GM12878 (cell line): ENCODE results near the gene HERPUD2. TPM values are rescaled to one million over a fixed set of nuclear protein-coding genes. Genes with fewer than 3 reads are reported as not detected.
A peak's percentile ranks its signal among the peaks of the same experiment; 100 is the strongest.
"Not testable (repeated sequence)": the region's sequence is repeated elsewhere in the genome, so short reads cannot be mapped to it uniquely, and the experiment has no call there.

Experiments
- ATAC-seq: fragments of 200-7000 bp; cut with Tn5 transposase; 3 replicates; pipeline ENCODE4 v1.9.1; 2020; ENCODE audit warnings: mild to moderate bottlenecking, moderate library complexity
- BruUV-seq: library from RNA; stranded (reverse); fragments of 400-500 nt; replicated peaks from 2 replicates; lab custom pipeline; 2021; lab: Mats Ljungman, UMichigan
- CTCF ChIA-PET: fragments of 300-600 bp; sonication (Branson Sonifier 250); formaldehyde crosslinking; extraction: SDS; loops from one replicate; lab custom pipeline; 2021; ENCODE audit warnings: inconsistent platforms; lab: Yijun Ruan, JAX
- POLR2A ChIA-PET: fragments of 350-600 bp; formaldehyde crosslinking; extraction: SDS; loops from one replicate; lab custom pipeline; 2021; ENCODE audit warnings: inconsistent platforms; lab: Charles Lee
- RAD21 ChIA-PET: fragments of 300-600 bp; sonication (Branson Sonifier 250); formaldehyde crosslinking; loops from one replicate; lab custom pipeline; 2023; ENCODE audit warnings: antibody characterized with exemption; ENCODE audit not compliant: unreplicated experiment; lab: Charles Lee
- SMC1A ChIA-PET: fragments of 300-600 bp; sonication (Branson Sonifier 250); formaldehyde crosslinking; loops from one replicate; lab custom pipeline; 2023; ENCODE audit not compliant: unreplicated experiment, uncharacterized antibody; lab: Charles Lee
- DNase-seq: peaks from one replicate; pipeline ENCODE4 v3.0.0-alpha.2; 2011; ENCODE audit warnings: low read depth, low spot score
- FAIRE-seq: peaks from 3 replicates; lab custom pipeline; 2011; peaks lifted over from hg19 to GRCh38; lab: Jason Lieb, UNC
- H2AFZ ChIP-seq: 2 replicates; pipeline ENCODE4 v1.6.0; 2011; ENCODE audit warnings: low read depth, low read length, control low read depth; ENCODE audit not compliant: control insufficient read depth
- H3K27ac ChIP-seq: 2 replicates; pipeline ENCODE4 v1.5.1; 2011; ENCODE audit warnings: control low read depth; ENCODE audit not compliant: control insufficient read depth, insufficient read depth
- H3K27me3 ChIP-seq, 2 experiments: replicated peaks in 1 of 2; 2 replicates each; pipeline versions ENCODE4 v1.6.0 to v1.6.1; 2011; ENCODE audit warnings: low read length in 1 of 2; ENCODE audit not compliant: control insufficient read depth in 2 of 2, insufficient read depth in 2 of 2
- H3K36me3 ChIP-seq, 2 experiments: 2 replicates each; pipeline ENCODE4 v1.5.1; 2011; ENCODE audit warnings: low read length in 1 of 2; ENCODE audit not compliant: control insufficient read depth in 2 of 2, insufficient read depth in 2 of 2
- H3K4me1 ChIP-seq: 2 replicates; pipeline ENCODE4 v1.6.1; 2011; ENCODE audit warnings: mild to moderate bottlenecking, low read length, moderate library complexity, mixed read lengths; ENCODE audit not compliant: control insufficient read depth, insufficient read depth
- H3K4me2 ChIP-seq: 2 replicates; pipeline ENCODE4 v1.6.0; 2011; ENCODE audit warnings: control low read depth; ENCODE audit not compliant: control insufficient read depth, insufficient read depth
- H3K4me3 ChIP-seq: fragments of 200-600 bp; sonication (generic); 2 replicates; pipeline ENCODE4 v1.5.1; 2016
- H3K79me2 ChIP-seq: 2 replicates; pipeline ENCODE4 v1.6.0; 2011; ENCODE audit warnings: low read length; ENCODE audit not compliant: control insufficient read depth, insufficient read depth
- H3K9ac ChIP-seq: 2 replicates; pipeline ENCODE4 v1.8.0; 2011; ENCODE audit warnings: low read length, control low read depth, mixed read lengths; ENCODE audit not compliant: control insufficient read depth, insufficient read depth
- H3K9me3 ChIP-seq: replicated peaks from 3 replicates; pipeline ENCODE4 v1.5.1; 2011; ENCODE audit warnings: mild to moderate bottlenecking, low read length; ENCODE audit not compliant: control insufficient read depth, insufficient read depth
- H4K20me1 ChIP-seq: 2 replicates; pipeline ENCODE4 v1.6.0; 2011; ENCODE audit not compliant: control insufficient read depth, insufficient read depth
- IKZF1 ChIP-seq: fragments of 450-650 bp; conservative IDR thresholded peaks from 2 replicates; pipeline ENCODE4 v1.6.1; 2017; ENCODE audit warnings: antibody characterized with exemption, mild to moderate bottlenecking
- IKZF2 ChIP-seq, 2 experiments: fragments of 450-650 bp; IDR thresholded peaks; 2 replicates each; pipeline ENCODE4 v1.6.1; 2017; ENCODE audit warnings: mild to moderate bottlenecking in 2 of 2, moderate library complexity in 2 of 2
- ZNF384 ChIP-seq: IDR thresholded peaks from 2 replicates; pipeline ENCODE4 v1.6.1; 2012; ENCODE audit warnings: low read depth, mild to moderate bottlenecking, low read length, improper control_type of control experiment, borderline replicate concordance
- WGBS: methylation state at CpG from one replicate; pipeline ENCODE4 v1.1.6; 2016; ENCODE audit warnings: low lambda C conversion rate; ENCODE audit not compliant: insufficient replicate concordance, insufficient coverage; ENCODE audit errors: missing lambda C conversion rate; 5-methylcytosine and 5-hydroxymethylcytosine counted together
- in situ Hi-C: fragments of 300-500 bp; cut with MboI; formaldehyde crosslinking; loops from 9 replicates; pipeline ENCODE4 v1.14.3; 2018; ENCODE audit warnings: mixed read lengths
- intact Hi-C: fragments of 100-400 bp; cut with micrococcal nuclease; formaldehyde crosslinking; loops from one replicate; pipeline ENCODE4 v1.14.2; 2022; ENCODE audit not compliant: unreplicated experiment
- polyA plus RNA-seq, 11 experiments: library from polyadenylated mRNA; depleted of rRNA in 4 of 11; unstranded in 6 of 11; stranded (reverse) in 5 of 11; fragments of >200 nt; fragmentation: Nextera tagmentation in 4 of 11; fragmentation: Illumina TruSeq in 1 of 11; extraction: Ambion mirVana in 4 of 11; extraction: Trizol in 1 of 11; gene quantifications; 1 replicate in 1 of 11; 2 replicates in 10 of 11; pipeline versions ENCODE4 v1.2.1 to v1.2.3, GENCODE V29; 2011 to 2016; ENCODE audit warnings: inconsistent platforms in 2 of 11, missing spikeins in 2 of 11, low read depth in 1 of 11
- total RNA-seq, 4 experiments: library from RNA; depleted of rRNA in 3 of 4; stranded (reverse); fragments of >200 nt in 3 of 4; fragmentation: Illumina TruSeq in 1 of 4; extraction: Trizol in 1 of 4; gene quantifications; 2 replicates each; pipeline versions ENCODE4 v1.2.1 to v1.2.3, GENCODE V29; 2013 to 2021
- TF ChIP-seq, protein P1 (sequence below): fragments of 450-650 bp; IDR thresholded peaks from 2 replicates; pipeline ENCODE4 v1.6.1; 2017; ENCODE audit warnings: mild to moderate bottlenecking
- TF ChIP-seq, protein P2 (sequence below): fragments of 450-650 bp; IDR thresholded peaks from 2 replicates; pipeline ENCODE4 v1.6.1; 2016; ENCODE audit warnings: mild to moderate bottlenecking

The HERPUD2 gene
- total and polyA plus RNA-seq, 10 of the 15 experiments (the other 5 are each of a cell fraction or from before 2014, with no cell fraction given) = 4.7 to 69.6 (median 13.9) TPM

DNA sequence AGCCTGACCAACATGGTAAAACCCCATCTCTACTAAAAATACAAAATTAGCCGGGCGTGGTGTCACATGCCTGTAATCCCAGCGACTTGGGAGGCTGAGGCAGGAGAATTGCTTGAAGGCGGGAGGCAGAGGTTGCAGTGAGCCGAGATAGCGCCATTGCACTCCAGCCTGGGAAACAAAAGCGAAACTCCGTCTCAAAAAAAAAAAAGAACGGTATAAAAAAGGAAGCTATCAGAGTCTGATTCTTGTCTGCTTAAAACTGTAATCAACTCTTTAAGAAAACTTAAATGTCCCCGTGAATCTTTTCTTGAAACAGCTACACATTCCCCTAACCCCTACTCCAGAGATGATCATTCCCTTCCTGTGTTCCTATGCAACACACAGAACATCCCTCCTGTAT lies 4.3 kb downstream of the HERPUD2 start:
- ATAC-seq, in situ Hi-C loops, DNase-seq, H3K9me3 ChIP-seq, BruUV-seq, H3K27me3 ChIP-seq, H2AFZ ChIP-seq, FAIRE-seq, H3K36me3 ChIP-seq, H3K4me1 ChIP-seq, H4K20me1 ChIP-seq: not testable (repeated sequence)
- 4% methylated on average over 10 of the region's 10 CpGs for WGBS
- Histone ChIP-seq H3K4me2 (peak overlapping the region; percentile 96), H3K4me3 (peak overlapping the region; percentile 64), H3K79me2 (peaks cover 78% of the 10 kb centered on the region), H3K27ac (peak overlapping the region; percentile 73; the same call in 1 of the 2 replicates), H3K9ac (peak overlapping the region; percentile 44)
- POLR2A ChIA-PET = interaction anchor here (0.7 to 3.9 kb wide), 9 partner anchors 9 to 216 kb away, joined by 3 to 12 read pairs (median 4); partner anchors contain the start of gene SEPTIN7
- SMC1A ChIA-PET = interaction anchor here (0.6 to 14.9 kb wide), 7 partner anchors 9 to 44 kb away, joined by 3 to 157 read pairs (median 3); no protein-coding TSS in a partner anchor
- CTCF ChIA-PET = interaction anchor here (1.2 to 2.8 kb wide), 3 partner anchors 19 to 113 kb away, joined by 4 to 9 read pairs (median 6); no protein-coding TSS in a partner anchor
- TF ChIP-seq IKZF2 (IDR thresholded peaks at IDR 0.05) = peak in 1 of 2 experiments; percentile 40; a peak in 2 of 4 replicates
- TF ChIP-seq, protein P1, sequence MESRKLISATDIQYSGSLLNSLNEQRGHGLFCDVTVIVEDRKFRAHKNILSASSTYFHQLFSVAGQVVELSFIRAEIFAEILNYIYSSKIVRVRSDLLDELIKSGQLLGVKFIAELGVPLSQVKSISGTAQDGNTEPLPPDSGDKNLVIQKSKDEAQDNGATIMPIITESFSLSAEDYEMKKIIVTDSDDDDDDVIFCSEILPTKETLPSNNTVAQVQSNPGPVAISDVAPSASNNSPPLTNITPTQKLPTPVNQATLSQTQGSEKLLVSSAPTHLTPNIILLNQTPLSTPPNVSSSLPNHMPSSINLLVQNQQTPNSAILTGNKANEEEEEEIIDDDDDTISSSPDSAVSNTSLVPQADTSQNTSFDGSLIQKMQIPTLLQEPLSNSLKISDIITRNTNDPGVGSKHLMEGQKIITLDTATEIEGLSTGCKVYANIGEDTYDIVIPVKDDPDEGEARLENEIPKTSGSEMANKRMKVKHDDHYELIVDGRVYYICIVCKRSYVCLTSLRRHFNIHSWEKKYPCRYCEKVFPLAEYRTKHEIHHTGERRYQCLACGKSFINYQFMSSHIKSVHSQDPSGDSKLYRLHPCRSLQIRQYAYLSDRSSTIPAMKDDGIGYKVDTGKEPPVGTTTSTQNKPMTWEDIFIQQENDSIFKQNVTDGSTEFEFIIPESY = peak; percentile 14; the same call in 1 of the 2 replicates
- peak; percentile 29; the same call in 1 of the 2 replicates for TF ChIP-seq IKZF1
- TF ChIP-seq ZNF384 = peak; percentile 9; the same call in 1 of the 2 replicates
- TF ChIP-seq, protein P2, sequence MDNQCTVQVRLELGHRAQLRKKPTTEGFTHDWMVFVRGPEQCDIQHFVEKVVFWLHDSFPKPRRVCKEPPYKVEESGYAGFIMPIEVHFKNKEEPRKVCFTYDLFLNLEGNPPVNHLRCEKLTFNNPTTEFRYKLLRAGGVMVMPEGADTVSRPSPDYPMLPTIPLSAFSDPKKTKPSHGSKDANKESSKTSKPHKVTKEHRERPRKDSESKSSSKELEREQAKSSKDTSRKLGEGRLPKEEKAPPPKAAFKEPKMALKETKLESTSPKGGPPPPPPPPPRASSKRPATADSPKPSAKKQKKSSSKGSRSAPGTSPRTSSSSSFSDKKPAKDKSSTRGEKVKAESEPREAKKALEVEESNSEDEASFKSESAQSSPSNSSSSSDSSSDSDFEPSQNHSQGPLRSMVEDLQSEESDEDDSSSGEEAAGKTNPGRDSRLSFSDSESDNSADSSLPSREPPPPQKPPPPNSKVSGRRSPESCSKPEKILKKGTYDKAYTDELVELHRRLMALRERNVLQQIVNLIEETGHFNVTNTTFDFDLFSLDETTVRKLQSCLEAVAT = peak; percentile 87
- intact Hi-C loops = loop anchor here (5.0 kb wide), 1 partner anchor 43 kb away; no protein-coding TSS in a partner anchor
- RAD21 ChIA-PET = interaction anchor here (1.0 to 11.8 kb wide), 3 partner anchors 18 to 36 kb away, joined by 3 to 152 read pairs (median 5); no protein-coding TSS in a partner anchor
